GM10248 (cell line): ENCODE measurements around the gene LGR6.

Source experiments
- CTCF ChIA-PET: fragments of 300-600 bp; sonication (Branson Sonifier 250); formaldehyde crosslinking; extraction: SDS; loops from one replicate; lab custom pipeline; 2021; ENCODE audit warnings: antibody characterized with exemption; lab: Yijun Ruan, JAX
- POLR2A ChIA-PET: fragments of 350-650 bp; sonication (Branson Sonifier 250); formaldehyde crosslinking; extraction: SDS; loops from one replicate; lab custom pipeline; 2020; ENCODE audit warnings: antibody characterized with exemption; lab: Yijun Ruan, JAX
- DNase-seq: peaks from one replicate; pipeline ENCODE4 v3.0.0; 2012; ENCODE audit errors: extremely low spot score
- CTCF ChIP-seq: IDR thresholded peaks from 2 replicates; pipeline ENCODE4 v1.5.1; 2012; ENCODE audit warnings: mild to moderate bottlenecking, low read depth; ENCODE audit errors: extremely low read depth, missing control alignments, control extremely low read depth

The LGR6 gene

GRCh38 chr1:202315576-202316168 is 122.1 kb downstream of the LGR6 start:
- TF ChIP-seq CTCF: peak; percentile 96
- POLR2A ChIA-PET: no interaction called here
- CTCF ChIA-PET: interaction anchor here (0.8 to 5.3 kb wide), 23 partner anchors 8 to 161 kb away, joined by 3 to 48 read pairs (median 4); partner anchors contain the start of gene LGR6
- peak; percentile 80 for DNase-seq

DNA sequence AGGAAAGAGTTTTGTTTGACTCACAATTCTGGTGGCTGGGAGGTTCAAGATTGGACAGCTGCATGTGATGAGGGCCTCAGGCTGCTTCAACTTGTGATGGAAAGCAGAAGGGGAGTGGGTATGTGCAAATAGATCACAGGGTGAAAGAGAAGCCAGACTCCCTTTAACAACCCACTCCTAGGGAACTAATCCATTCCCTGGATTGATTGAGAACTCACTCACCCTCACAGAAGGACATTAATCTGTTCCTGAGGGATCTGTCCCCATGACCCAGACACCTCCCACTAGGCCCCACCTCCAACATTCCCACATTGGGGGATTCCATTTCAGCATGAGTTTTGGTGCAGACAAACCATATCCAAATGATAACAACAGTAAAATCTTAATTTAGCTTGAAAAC is 122.6 kb downstream of the LGR6 start:
- DNase-seq: no peak
- TF ChIP-seq CTCF: no peak
- CTCF ChIA-PET: interaction anchor here (0.8 to 5.3 kb wide), 24 partner anchors 8 to 161 kb away, joined by 3 to 48 read pairs (median 4); partner anchors contain the start of gene LGR6
- POLR2A ChIA-PET: no interaction called here

DNA sequence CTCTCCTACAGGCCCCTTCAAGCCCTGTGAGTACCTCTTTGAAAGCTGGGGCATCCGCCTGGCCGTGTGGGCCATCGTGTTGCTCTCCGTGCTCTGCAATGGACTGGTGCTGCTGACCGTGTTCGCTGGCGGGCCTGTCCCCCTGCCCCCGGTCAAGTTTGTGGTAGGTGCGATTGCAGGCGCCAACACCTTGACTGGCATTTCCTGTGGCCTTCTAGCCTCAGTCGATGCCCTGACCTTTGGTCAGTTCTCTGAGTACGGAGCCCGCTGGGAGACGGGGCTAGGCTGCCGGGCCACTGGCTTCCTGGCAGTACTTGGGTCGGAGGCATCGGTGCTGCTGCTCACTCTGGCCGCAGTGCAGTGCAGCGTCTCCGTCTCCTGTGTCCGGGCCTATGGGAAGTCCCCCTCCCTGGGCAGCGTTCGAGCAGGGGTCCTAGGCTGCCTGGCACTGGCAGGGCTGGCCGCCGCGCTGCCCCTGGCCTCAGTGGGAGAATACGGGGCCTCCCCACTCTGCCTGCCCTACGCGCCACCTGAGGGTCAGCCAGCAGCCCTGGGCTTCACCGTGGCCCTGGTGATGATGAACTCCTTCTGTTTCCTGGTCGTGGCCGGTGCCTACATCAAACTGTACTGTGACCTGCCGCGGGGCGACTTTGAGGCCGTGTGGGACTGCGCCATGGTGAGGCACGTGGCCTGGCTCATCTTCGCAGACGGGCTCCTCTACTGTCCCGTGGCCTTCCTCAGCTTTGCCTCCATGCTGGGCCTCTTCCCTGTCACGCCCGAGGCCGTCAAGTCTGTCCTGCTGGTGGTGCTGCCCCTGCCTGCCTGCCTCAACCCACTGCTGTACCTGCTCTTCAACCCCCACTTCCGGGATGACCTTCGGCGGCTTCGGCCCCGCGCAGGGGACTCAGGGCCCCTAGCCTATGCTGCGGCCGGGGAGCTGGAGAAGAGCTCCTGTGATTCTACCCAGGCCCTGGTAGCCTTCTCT is 124.6 kb downstream of the LGR6 start:
- CTCF ChIA-PET: interaction anchor here (1.0 to 5.3 kb wide), 4 partner anchors 11 to 401 kb away, joined by 3 to 48 read pairs (median 12); no protein-coding TSS in a partner anchor
- TF ChIP-seq CTCF: no peak
- no peak for DNase-seq
- POLR2A ChIA-PET: no interaction called here

- POLR2A ChIA-PET: no interaction called here
- TF ChIP-seq CTCF: no peak
These were observed 125.9 kb downstream of the LGR6 start for GRCh38 chr1:202319381-202320080.

DNA sequence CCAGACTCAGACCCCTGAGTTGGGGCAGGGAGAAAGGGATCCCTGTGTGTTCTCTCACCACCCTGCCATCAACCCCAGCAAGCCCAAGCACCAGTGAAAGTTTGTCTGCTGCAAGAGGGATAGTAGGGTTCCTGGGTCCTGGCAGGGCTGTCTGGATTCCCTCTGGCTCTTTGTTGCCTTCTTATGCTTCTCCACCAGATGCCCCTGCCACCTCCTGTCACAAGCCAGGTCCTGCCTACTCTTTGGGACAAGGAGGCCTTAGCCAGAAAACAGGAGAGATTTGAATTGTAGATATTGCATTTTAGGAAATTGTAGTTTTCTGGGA is 126.4 kb downstream of the LGR6 start:
- POLR2A ChIA-PET: no interaction called here
- no peak for TF ChIP-seq CTCF
- no peak for DNase-seq
- CTCF ChIA-PET: interaction anchor here (1.0 to 2.2 kb wide), 6 partner anchors 11 to 400 kb away, joined by 3 to 6 read pairs (median 3); no protein-coding TSS in a partner anchor

More at GRCh38 chr1:202319381-202320080, 125.9 kb downstream of the LGR6 start:
- CTCF ChIA-PET: interaction anchor here (0.8 to 2.2 kb wide), 5 partner anchors 15 to 400 kb away, joined by 3 to 6 read pairs (median 4); no protein-coding TSS in a partner anchor
- no peak for DNase-seq

GRCh38 chr1:202323731-202324130 is 130.1 kb downstream of the LGR6 start:
- DNase-seq: no peak
- ChIA-PET CTCF (interaction anchor here (1.0 to 1.7 kb wide), 3 partner anchors 8 to 131 kb away, joined by 5 to 6 read pairs (median 5); no protein-coding TSS in a partner anchor), POLR2A (no interaction called here)
- no peak for TF ChIP-seq CTCF
